ENCODE data around the gene TRAPPC3. TPM values are rescaled to one million over a fixed set of nuclear protein-coding genes. Genes with fewer than 3 reads are reported as not detected.

The TRAPPC3 gene
- total RNA-seq, 4 donors from 2014 or later = 68.3 to 132 (median 112) TPM

GRCh38 chr1:36154765-36155407 is 5.6 kb upstream of the TRAPPC3 start:
- no peak for TF ChIP-seq CTCF (IDR thresholded peaks at IDR 0.05)
- no peak for TF ChIP-seq POLR2A (IDR thresholded peaks at IDR 0.05)
- WGBS, 2 donors = 62 to 94% methylated on average over 2 to 3 of the region's 6 CpGs
- Histone ChIP-seq H3K27ac (peak overlapping the region; percentile 95 to 100 (median 98)), H3K27me3 (no peaks in the 10 kb centered on the region), H3K36me3 (peaks cover 0 to 3% (median 0%) of the 10 kb centered on the region in 3 donors), H3K4me1 (peaks cover 50 to 76% (median 56%) of the 10 kb centered on the region in 3 donors), H3K4me3 (peak overlapping the region; percentile 86 to 100 (median 96)), H3K9me3 (no peaks in the 10 kb centered on the region)
- no peak for DNase-seq
- intact Hi-C loops (cut with DNase I) = no loop called here

GRCh38 chr1:36154335-36154734 is 5.0 kb upstream of the TRAPPC3 start:
- no peak for TF ChIP-seq POLR2A (IDR thresholded peaks at IDR 0.05)
- TF ChIP-seq CTCF (IDR thresholded peaks at IDR 0.05) = no peak
- Histone ChIP-seq H3K4me3 (no peak overlapping the region), H3K36me3 (no peaks in the 10 kb centered on the region), H3K4me1 (peaks cover 47 to 74% (median 53%) of the 10 kb centered on the region in 3 donors), H3K27me3 (no peaks in the 10 kb centered on the region), H3K9me3 (no peaks in the 10 kb centered on the region), H3K27ac (peak overlapping the region in 3 of 4 donors; percentile 95 to 100 (median 100))
- WGBS, 2 donors = 89 to 93% methylated on average over 5 to 6 of the region's 6 CpGs
- intact Hi-C loops (cut with DNase I) = no loop called here
- DNase-seq = no peak

GRCh38 chr1:36153476-36153875 is 4.2 kb upstream of the TRAPPC3 start:
- Histone ChIP-seq H3K9me3 (no peaks in the 10 kb centered on the region), H3K36me3 (no peaks in the 10 kb centered on the region), H3K27ac (peak overlapping the region in 1 of 4 donors; percentile 95), H3K27me3 (no peaks in the 10 kb centered on the region), H3K4me1 (peaks cover 42 to 69% (median 47%) of the 10 kb centered on the region in 3 donors), H3K4me3 (no peak overlapping the region)
- WGBS, 2 donors = 92 to 100% methylated on average over 6 of the region's 6 CpGs
- TF ChIP-seq POLR2A (IDR thresholded peaks at IDR 0.05) = no peak
- no peak for DNase-seq
- intact Hi-C loops (cut with DNase I) = no loop called here

- no peaks in the 10 kb centered on the region for H3K27me3 ChIP-seq
- H3K9me3 ChIP-seq = no peaks in the 10 kb centered on the region
- peaks cover 33 to 71% (median 42%) of the 10 kb centered on the region in 3 donors for H3K4me1 ChIP-seq
- H3K36me3 ChIP-seq = peaks cover 0 to 2% (median 0%) of the 10 kb centered on the region in 3 donors
- no peak overlapping the region for H3K4me3 ChIP-seq
- WGBS, 2 donors = 31 to 60% methylated on average over 1 to 2 of the region's 3 CpGs
- intact Hi-C loops (cut with DNase I) = no loop called here
- peak overlapping the region; percentile 95 to 98 (median 98) for H3K27ac ChIP-seq
- DNase-seq = no peak
- no peak for TF ChIP-seq POLR2A (IDR thresholded peaks at IDR 0.05)
- no peak for TF ChIP-seq CTCF (IDR thresholded peaks at IDR 0.05)
Observed at GRCh38 chr1:36151845-36152203, 2.5 kb upstream of the TRAPPC3 start.

GRCh38 chr1:36151134-36151844 is 2.0 kb upstream of the TRAPPC3 start:
- no peak for DNase-seq
- Histone ChIP-seq H3K27me3 (no peaks in the 10 kb centered on the region), H3K36me3 (peaks cover 0 to 5% (median 0%) of the 10 kb centered on the region in 3 donors), H3K27ac (peak overlapping the region; percentile 95 to 98 (median 98)), H3K4me3 (peak overlapping the region in 2 of 4 donors; percentile 26 to 95), H3K9me3 (no peaks in the 10 kb centered on the region), H3K4me1 (peaks cover 33 to 75% (median 42%) of the 10 kb centered on the region in 3 donors)
- intact Hi-C loops (cut with DNase I) = no loop called here
- WGBS, 2 donors = 0 to 13% methylated on average over 1 of the region's 1 CpG
- TF ChIP-seq CTCF (IDR thresholded peaks at IDR 0.05) (no peak), POLR2A (IDR thresholded peaks at IDR 0.05) (no peak)

Measured in esophagus squamous epithelium (tissue), 5 donors.